Astrocyte of the cerebellum (primary cell): ENCODE data around the gene MEGF8.
"Not testable (repeated sequence)": the region's sequence is repeated elsewhere in the genome, so short reads cannot be mapped to it uniquely, and the experiment has no call there.

ENCODE experiments used
- DNase-seq: peaks from one replicate; pipeline ENCODE4 v3.0.0-alpha.2; 2011; ENCODE audit warnings: low read depth
- H3K4me3 ChIP-seq: 2 replicates; pipeline ENCODE4 v1.5.1; 2011; ENCODE audit warnings: mild to moderate bottlenecking, low read depth, low read length, moderate library complexity
- CTCF ChIP-seq: IDR thresholded peaks from 2 replicates; pipeline ENCODE4 v1.5.1; 2012; ENCODE audit warnings: low read length, low read depth, moderate library complexity, mild to moderate bottlenecking; ENCODE audit errors: missing control alignments
- in situ Hi-C: cut with HindIII; loops from 2 replicates; pipeline ENCODE4 v1.10.0; 2017; ENCODE audit warnings: low sequenced_read_pairs

MEGF8 gene

DNA sequence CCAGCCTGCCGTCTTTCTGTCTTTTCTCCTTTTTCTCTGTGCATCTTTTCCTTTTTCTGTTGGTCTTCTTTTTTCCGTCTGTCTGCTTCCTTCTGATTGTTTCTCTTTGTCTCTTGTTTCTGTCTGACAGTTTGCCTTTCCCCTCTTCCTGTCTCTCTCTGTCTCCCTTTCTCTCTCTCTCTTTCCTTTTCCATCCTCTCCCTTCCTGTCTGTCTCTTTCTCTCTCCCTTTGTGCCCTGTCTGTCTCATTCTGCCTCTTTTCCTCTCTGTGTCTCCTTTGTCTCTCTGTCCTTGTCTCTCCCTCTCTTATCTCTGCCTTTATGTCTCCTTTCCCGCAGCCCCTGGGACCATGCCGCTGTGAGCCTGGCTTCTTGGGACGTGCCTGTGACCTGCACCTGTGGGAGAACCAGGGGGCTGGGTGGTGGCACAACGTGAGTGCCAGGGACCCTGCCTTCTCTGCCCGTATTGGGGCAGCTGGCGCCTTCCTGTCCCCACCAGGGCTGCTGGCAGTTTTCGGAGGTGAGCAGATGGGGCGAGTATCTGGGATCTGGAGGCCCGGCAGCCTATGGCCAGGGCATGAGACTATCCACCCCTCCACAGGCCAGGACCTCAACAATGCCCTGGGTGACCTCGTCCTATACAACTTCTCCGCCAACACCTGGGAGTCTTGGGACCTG lies 9.4 kb downstream of the MEGF8 start:
- no peak for TF ChIP-seq CTCF

GRCh38 chr19:42335374-42335936 lies 10.0 kb downstream of the MEGF8 start:
- no peak overlapping the region for H3K4me3 ChIP-seq
- in situ Hi-C loops = no loop called here
- TF ChIP-seq CTCF = no peak
- no peak for DNase-seq

More for the DNA sequence above, 9.4 kb downstream of the MEGF8 start:
- DNase-seq = no peak
- in situ Hi-C loops = no loop called here
- no peak overlapping the region for H3K4me3 ChIP-seq

- TF ChIP-seq CTCF = no peak
- in situ Hi-C loops = no loop called here
These were observed 10.5 kb downstream of the MEGF8 start for GRCh38 chr19:42335971-42336370.

GRCh38 chr19:42339126-42339860 lies 13.9 kb downstream of the MEGF8 start:
- DNase-seq, H3K4me3 ChIP-seq, in situ Hi-C loops: not testable (repeated sequence)

More at GRCh38 chr19:42335971-42336370, 10.5 kb downstream of the MEGF8 start:
- no peak overlapping the region for H3K4me3 ChIP-seq
- no peak for DNase-seq

- in situ Hi-C loops, DNase-seq, H3K4me3 ChIP-seq: not testable (repeated sequence)
These were observed 14.5 kb downstream of the MEGF8 start for GRCh38 chr19:42339922-42340321.

GRCh38 chr19:42343344-42344110 lies 18.1 kb downstream of the MEGF8 start:
- H3K4me3 ChIP-seq = no peak overlapping the region
- DNase-seq = no peak
- peak; percentile 28 for TF ChIP-seq CTCF
- in situ Hi-C loops = no loop called here

DNA sequence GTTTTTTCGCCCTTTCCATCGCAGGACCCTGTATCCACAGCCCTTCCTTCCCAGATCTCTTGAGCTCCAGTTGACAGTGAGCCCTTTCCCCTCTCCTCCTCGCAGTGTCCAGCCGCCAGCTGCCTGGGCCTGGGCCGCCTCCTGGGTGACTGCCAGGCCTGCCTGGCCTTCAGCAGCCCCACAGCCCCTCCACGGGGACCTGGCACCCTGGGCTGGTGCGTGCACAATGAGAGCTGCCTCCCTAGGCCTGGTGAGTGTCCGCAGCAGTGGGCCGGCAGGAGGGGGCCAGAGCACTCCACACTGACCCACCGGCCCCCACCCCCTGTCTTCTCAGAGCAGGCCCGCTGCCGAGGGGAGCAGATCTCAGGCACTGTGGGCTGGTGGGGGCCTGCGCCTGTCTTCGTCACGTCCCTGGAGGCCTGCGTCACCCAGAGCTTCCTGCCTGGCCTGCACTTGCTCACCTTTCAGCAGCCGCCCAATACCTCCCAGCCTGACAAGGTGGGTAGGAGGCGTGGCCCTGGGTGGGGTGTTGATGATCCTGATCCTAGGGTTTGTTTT lies 19.0 kb downstream of the MEGF8 start:
- H3K4me3 ChIP-seq = no peak overlapping the region
- no peak for TF ChIP-seq CTCF
- in situ Hi-C loops = no loop called here
- DNase-seq = no peak
